Esophagus squamous epithelium (tissue), 5 donors: Measurements from ENCODE around the gene SLC15A5. TPM values are rescaled to one million over a fixed set of nuclear protein-coding genes. Genes with fewer than 3 reads are reported as not detected.

ENCODE experiments used
- DNase-seq: peaks from one replicate; lab custom pipeline; 2025; lab: John Stamatoyannopoulos, UW
- H3K27ac ChIP-seq, 4 donors: fragments of 200-600 bp; sonication (generic); one replicate each; pipeline ENCODE4 v1.5.1; 2016 to 2019; ENCODE audit warnings: mild to moderate bottlenecking in 1 of 4
- H3K27me3 ChIP-seq, 4 donors: fragments of 200-600 bp; sonication (generic); 1 replicate in 3 of 4; 2 replicates in 1 of 4; pipeline versions ENCODE4 v1.5.1 to v1.6.0; 2017 to 2021; ENCODE audit warnings: antibody characterized with exemption in 1 of 4
- H3K36me3 ChIP-seq, 3 donors: fragments of 200-600 bp; sonication (generic); one replicate each; pipeline ENCODE4 v1.5.1; 2016 to 2019
- H3K4me1 ChIP-seq, 3 donors: fragments of 200-600 bp; sonication (generic); one replicate each; pipeline ENCODE4 v1.5.1; 2017 to 2019
- H3K4me3 ChIP-seq, 4 donors: fragments of 200-600 bp; sonication (generic); 1 replicate in 3 of 4; 2 replicates in 1 of 4; pipeline ENCODE4 v1.5.1; 2016 to 2019; ENCODE audit warnings: mild to moderate bottlenecking in 2 of 4, moderate library complexity in 1 of 4
- H3K9me3 ChIP-seq, 3 donors: fragments of 200-600 bp; sonication (generic); one replicate each; pipeline ENCODE4 v1.5.1; 2016 to 2019
- CTCF ChIP-seq, 6 experiments: fragments of 450-650 bp in 4 of 6; fragments of 200-600 bp in 2 of 6; sonication (generic) in 2 of 6; IDR thresholded peaks; one replicate each; pipeline ENCODE4 v1.5.1; 2016 to 2019; ENCODE audit warnings: antibody characterized with exemption in 6 of 6, mild to moderate bottlenecking in 4 of 6, moderate library complexity in 4 of 6
- POLR2A ChIP-seq, 4 donors: fragments of 450-650 bp; IDR thresholded peaks; one replicate each; pipeline ENCODE4 v1.6.1; 2017; ENCODE audit warnings: antibody characterized with exemption in 4 of 4, mild to moderate bottlenecking in 4 of 4, moderate library complexity in 3 of 4
- WGBS, 2 donors: methylation state at CpG; one replicate each; pipeline ENCODE4 v1.1.5; 2018; 5-methylcytosine and 5-hydroxymethylcytosine counted together
- intact Hi-C: fragments of 100-400 bp; cut with DNase I; formaldehyde crosslinking; loops from one replicate; pipeline ENCODE4 v1.15.0; 2022
- total RNA-seq, 4 donors: library from RNA; depleted of rRNA; stranded (reverse); fragments of >200 nt; gene quantifications; one replicate each; pipeline ENCODE4 v1.1.0, GENCODE V29; 2016
- donor health status: DM: yes; HTN: yes; CAD: no.

Gene SLC15A5
- total RNA-seq, 4 donors from 2014 or later = not detected

DNA sequence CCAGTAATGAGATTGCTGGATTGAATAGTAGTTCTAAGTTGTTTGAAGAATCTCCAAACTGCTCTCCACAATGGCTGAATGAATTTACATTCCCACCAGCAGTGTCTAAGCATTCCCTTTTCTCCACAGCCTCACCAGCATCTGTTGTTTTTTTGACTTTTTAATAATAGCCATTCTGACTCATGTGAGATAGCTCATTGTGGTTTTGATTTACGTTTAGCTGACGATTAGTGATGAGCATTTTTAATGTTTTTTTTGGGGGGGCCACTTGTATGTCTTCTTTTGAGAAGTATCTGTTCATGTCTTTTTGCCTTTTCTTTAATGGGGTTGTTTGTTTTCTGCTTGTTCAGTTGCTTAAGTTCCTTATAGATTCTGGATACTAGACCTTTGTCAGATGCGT is 8.1 kb upstream of the SLC15A5 start:
- intact Hi-C loops = no loop called here
- no peak overlapping the region for H3K4me3 ChIP-seq
- TF ChIP-seq POLR2A (IDR thresholded peaks at IDR 0.05) = no peak
- TF ChIP-seq CTCF (IDR thresholded peaks at IDR 0.05) = no peak
- no peaks in the 10 kb centered on the region for H3K27me3 ChIP-seq
- 70 to 90% methylated on average over 3 of the region's 3 CpGs for WGBS, 2 donors
- DNase-seq = no peak
- no peak overlapping the region for H3K27ac ChIP-seq
- H3K4me1 ChIP-seq = no peaks in the 10 kb centered on the region
- H3K9me3 ChIP-seq = no peaks in the 10 kb centered on the region
- no peaks in the 10 kb centered on the region for H3K36me3 ChIP-seq

- WGBS, 2 donors = 59 to 60% methylated on average over 2 of the region's 2 CpGs
These were observed 5.5 kb upstream of the SLC15A5 start for GRCh38 chr12:16282978-16283377.

DNA sequence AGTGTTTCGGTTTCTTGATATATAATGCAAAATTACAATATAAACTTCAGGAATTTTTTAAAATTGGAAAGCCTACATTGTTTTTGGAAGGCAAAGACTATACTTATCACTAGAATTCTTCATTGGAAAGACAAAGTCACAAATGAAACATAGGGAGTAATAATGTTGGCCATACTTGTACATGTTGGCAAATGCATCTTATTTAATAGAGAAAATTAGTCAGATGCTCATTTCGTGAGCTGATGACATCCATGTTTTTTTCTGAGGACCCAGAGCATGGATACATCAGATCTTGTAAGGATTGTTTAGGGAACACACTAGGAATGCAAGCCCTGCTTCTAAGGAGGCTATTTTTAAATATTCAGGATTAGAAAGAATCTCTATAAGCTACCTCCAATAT is 4.6 kb upstream of the SLC15A5 start:
- H3K9me3 ChIP-seq = no peaks in the 10 kb centered on the region
- 65 to 82% methylated on average over 2 of the region's 2 CpGs for WGBS, 2 donors
- no peaks in the 10 kb centered on the region for H3K36me3 ChIP-seq
- H3K27ac ChIP-seq = no peak overlapping the region
- no peaks in the 10 kb centered on the region for H3K27me3 ChIP-seq
- no peak for TF ChIP-seq POLR2A (IDR thresholded peaks at IDR 0.05)
- no peak for TF ChIP-seq CTCF (IDR thresholded peaks at IDR 0.05)
- H3K4me3 ChIP-seq = no peak overlapping the region
- DNase-seq = no peak
- intact Hi-C loops = no loop called here
- H3K4me1 ChIP-seq = no peaks in the 10 kb centered on the region

More at GRCh38 chr12:16282978-16283377, 5.5 kb upstream of the SLC15A5 start:
- H3K4me1 ChIP-seq = no peaks in the 10 kb centered on the region
- H3K27ac ChIP-seq = no peak overlapping the region
- no peak for DNase-seq
- no peak for TF ChIP-seq POLR2A (IDR thresholded peaks at IDR 0.05)
- TF ChIP-seq CTCF (IDR thresholded peaks at IDR 0.05) = no peak
- H3K9me3 ChIP-seq = no peaks in the 10 kb centered on the region
- intact Hi-C loops = no loop called here
- no peaks in the 10 kb centered on the region for H3K36me3 ChIP-seq
- H3K4me3 ChIP-seq = no peak overlapping the region
- H3K27me3 ChIP-seq = no peaks in the 10 kb centered on the region

DNA sequence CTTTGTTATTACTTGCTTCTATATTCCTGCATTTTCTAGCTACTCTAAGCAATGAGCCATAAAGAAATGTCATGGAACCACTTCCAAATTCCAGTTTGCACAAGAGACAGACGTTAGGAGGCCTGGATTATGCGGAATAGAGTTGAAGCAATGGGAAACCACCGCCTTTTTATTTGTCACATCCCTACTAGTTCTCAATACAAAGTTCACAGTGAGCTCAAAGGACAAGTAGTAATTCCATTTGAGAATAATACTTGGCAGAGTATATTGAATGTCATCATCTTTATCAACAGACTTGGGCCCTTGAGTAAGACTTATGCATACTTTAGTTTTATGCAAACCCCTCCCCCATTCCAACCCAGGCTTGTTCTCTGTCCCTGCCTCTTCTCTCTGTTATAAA is 3.7 kb upstream of the SLC15A5 start:
- Histone ChIP-seq H3K27me3 (no peaks in the 10 kb centered on the region), H3K36me3 (no peaks in the 10 kb centered on the region), H3K9me3 (no peaks in the 10 kb centered on the region), H3K4me1 (no peaks in the 10 kb centered on the region), H3K4me3 (no peak overlapping the region), H3K27ac (no peak overlapping the region)
- TF ChIP-seq POLR2A (IDR thresholded peaks at IDR 0.05) (no peak), CTCF (IDR thresholded peaks at IDR 0.05) (no peak)
- 50 to 51% methylated on average over 3 of the region's 3 CpGs for WGBS, 2 donors
- DNase-seq = no peak
- intact Hi-C loops = no loop called here

DNA sequence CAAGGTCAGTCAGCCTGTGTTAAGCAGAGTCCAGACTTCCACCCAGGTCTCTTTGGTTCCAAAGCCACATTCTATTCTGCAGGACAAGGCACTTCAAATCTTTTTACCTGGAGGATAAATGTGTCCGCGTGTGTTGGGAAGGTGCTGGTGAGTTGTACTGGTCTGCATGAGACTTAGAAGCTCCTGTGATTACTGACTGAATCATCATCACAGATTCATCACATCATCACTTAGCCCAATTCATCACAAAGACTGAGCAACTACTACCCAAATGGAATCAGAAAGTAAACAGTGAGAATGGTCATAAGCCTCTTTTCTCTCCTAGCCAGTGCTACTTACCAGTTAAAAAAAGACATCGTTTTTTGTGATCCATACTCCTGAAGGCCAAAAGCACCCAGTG is 5.3 kb downstream of the SLC15A5 start:
- Histone ChIP-seq H3K4me1 (no peaks in the 10 kb centered on the region), H3K4me3 (no peak overlapping the region), H3K9me3 (no peaks in the 10 kb centered on the region), H3K36me3 (no peaks in the 10 kb centered on the region), H3K27me3 (no peaks in the 10 kb centered on the region), H3K27ac (no peak overlapping the region)
- intact Hi-C loops = no loop called here
- no peak for TF ChIP-seq CTCF (IDR thresholded peaks at IDR 0.05)
- TF ChIP-seq POLR2A (IDR thresholded peaks at IDR 0.05) = no peak
- WGBS, 2 donors = 56 to 58% methylated on average over 2 to 3 of the region's 3 CpGs
- DNase-seq = no peak
